ENCODE measurements around the gene DROSHA. TPM values are rescaled to one million over a fixed set of nuclear protein-coding genes. Genes with fewer than 3 reads are reported as not detected.

The DROSHA gene
- total and polyA plus RNA-seq, 2 of the 8 experiments (the other 6 are each of a cell fraction or from before 2014, with no cell fraction given): 65.9 to 122 TPM

- TF ChIP-seq CHD7 (IDR thresholded peaks at IDR 0.05; ENCODE audit: insufficient replicate concordance, low read length): no peak
- TF ChIP-seq TAF7 (optimal IDR thresholded peaks at IDR 0.05; ENCODE audit: borderline replicate concordance, low read depth, low read length): no peak
Observed at GRCh38 chr5:31401691-31402090, 130.2 kb downstream of the DROSHA start (continued).

Data from H1 (cell line).